Stomach smooth muscle (tissue), 2 donors: ENCODE results near the gene TRIM40.

Experiments
- H3K27ac ChIP-seq: one replicate; pipeline ENCODE4 v1.7.0; 2013; ENCODE audit warnings: mild to moderate bottlenecking, low read length, inconsistent platforms
- H3K27me3 ChIP-seq, 2 donors: one replicate each; pipeline ENCODE4 v1.7.0; 2013; ENCODE audit warnings: low read length in 2 of 2; ENCODE audit not compliant: insufficient read depth in 2 of 2, control insufficient read depth in 1 of 2
- H3K36me3 ChIP-seq, 2 donors: one replicate each; pipeline ENCODE4 v1.7.0; 2013; ENCODE audit warnings: low read length in 2 of 2; ENCODE audit not compliant: control insufficient read depth in 2 of 2, insufficient read depth in 2 of 2
- H3K4me1 ChIP-seq: one replicate; pipeline ENCODE4 v1.7.0; 2013; ENCODE audit warnings: low read length; ENCODE audit not compliant: control insufficient read depth, insufficient read depth
- H3K4me3 ChIP-seq, 2 donors: one replicate each; pipeline ENCODE4 v1.7.0; 2013; ENCODE audit warnings: low read length in 2 of 2
- H3K9ac ChIP-seq, 2 donors: one replicate each; pipeline ENCODE4 v1.7.0; 2013; ENCODE audit warnings: low read length in 2 of 2, mild to moderate bottlenecking in 1 of 2
- H3K9me3 ChIP-seq, 2 donors: one replicate each; pipeline ENCODE4 v1.7.0; 2013; ENCODE audit warnings: low read length in 2 of 2; ENCODE audit not compliant: control insufficient read depth in 2 of 2
- donor health status: healthy.
- donor health status: Pancreatic carcinoma.

TRIM40 gene

GRCh38 chr6:30167101-30167500 is 31.2 kb downstream of the TRIM40 start:
- H3K36me3 ChIP-seq, result no peaks in the 10 kb centered on the region
- H3K27me3 ChIP-seq, result peaks cover 24 to 28% of the 10 kb centered on the region in 2 donors
- no peak overlapping the region for H3K27ac ChIP-seq
- no peak overlapping the region for H3K4me3 ChIP-seq
- H3K4me1 ChIP-seq, result peaks cover 5% of the 10 kb centered on the region
- no peak overlapping the region for H3K9ac ChIP-seq
- no peaks in the 10 kb centered on the region for H3K9me3 ChIP-seq

GRCh38 chr6:30168741-30169140 is 32.8 kb downstream of the TRIM40 start:
- peaks cover 5% of the 10 kb centered on the region for H3K4me1 ChIP-seq
- no peak overlapping the region for H3K9ac ChIP-seq
- no peaks in the 10 kb centered on the region for H3K36me3 ChIP-seq
- peaks cover 32% of the 10 kb centered on the region in 2 donors for H3K27me3 ChIP-seq
- H3K4me3 ChIP-seq, result no peak overlapping the region
- no peak overlapping the region for H3K27ac ChIP-seq
- no peaks in the 10 kb centered on the region for H3K9me3 ChIP-seq

DNA sequence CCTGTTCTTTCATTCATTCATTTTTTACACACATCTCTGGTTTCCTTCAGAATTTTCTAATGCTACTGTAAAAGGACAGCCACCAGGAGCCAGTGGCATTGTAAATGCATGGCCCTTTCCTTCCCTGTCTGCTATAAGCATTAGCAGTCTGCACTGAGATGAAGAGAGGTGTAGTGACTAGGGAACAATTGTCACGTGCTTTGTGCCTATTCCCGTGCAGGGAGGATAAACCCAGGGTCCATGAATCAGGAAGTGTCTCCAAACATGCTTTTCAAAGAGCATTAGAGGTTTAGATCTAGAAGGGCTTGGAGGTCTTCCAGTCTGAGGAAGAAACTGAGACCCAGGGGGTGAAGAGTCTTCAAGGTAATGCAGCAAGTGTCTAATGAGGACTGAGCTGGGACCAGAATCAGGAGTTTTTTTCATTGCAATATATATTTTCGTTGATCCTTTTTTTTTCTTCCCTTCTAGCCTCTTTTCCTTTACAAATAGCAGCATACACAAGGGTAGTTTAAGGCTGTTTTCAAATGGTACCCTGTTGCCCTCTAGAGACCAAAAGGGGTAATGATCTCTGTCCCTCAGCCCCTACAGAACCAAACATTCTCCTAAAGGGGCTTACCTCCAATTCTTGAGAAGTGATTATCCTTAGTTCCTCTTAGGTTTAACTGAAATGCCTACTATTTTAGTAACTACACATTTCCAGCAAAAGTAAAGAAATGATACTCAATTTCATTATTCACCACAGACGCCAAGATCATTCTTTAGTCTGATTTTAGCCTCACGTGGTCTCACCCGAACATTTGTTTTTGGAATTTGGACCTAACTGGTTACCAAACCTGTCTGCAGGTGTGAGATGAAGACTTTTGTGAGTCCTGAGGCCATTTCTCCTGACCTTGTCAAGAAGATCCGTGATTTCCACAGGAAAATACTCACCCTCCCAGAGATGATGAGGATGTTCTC is 34.0 kb downstream of the TRIM40 start:
- no peaks in the 10 kb centered on the region for H3K36me3 ChIP-seq
- H3K9ac ChIP-seq, result no peak overlapping the region
- no peak overlapping the region for H3K27ac ChIP-seq
- peaks cover 5% of the 10 kb centered on the region for H3K4me1 ChIP-seq
- H3K4me3 ChIP-seq, result no peak overlapping the region
- H3K27me3 ChIP-seq, result peaks cover 30 to 32% of the 10 kb centered on the region in 2 donors
- H3K9me3 ChIP-seq, result no peaks in the 10 kb centered on the region

DNA sequence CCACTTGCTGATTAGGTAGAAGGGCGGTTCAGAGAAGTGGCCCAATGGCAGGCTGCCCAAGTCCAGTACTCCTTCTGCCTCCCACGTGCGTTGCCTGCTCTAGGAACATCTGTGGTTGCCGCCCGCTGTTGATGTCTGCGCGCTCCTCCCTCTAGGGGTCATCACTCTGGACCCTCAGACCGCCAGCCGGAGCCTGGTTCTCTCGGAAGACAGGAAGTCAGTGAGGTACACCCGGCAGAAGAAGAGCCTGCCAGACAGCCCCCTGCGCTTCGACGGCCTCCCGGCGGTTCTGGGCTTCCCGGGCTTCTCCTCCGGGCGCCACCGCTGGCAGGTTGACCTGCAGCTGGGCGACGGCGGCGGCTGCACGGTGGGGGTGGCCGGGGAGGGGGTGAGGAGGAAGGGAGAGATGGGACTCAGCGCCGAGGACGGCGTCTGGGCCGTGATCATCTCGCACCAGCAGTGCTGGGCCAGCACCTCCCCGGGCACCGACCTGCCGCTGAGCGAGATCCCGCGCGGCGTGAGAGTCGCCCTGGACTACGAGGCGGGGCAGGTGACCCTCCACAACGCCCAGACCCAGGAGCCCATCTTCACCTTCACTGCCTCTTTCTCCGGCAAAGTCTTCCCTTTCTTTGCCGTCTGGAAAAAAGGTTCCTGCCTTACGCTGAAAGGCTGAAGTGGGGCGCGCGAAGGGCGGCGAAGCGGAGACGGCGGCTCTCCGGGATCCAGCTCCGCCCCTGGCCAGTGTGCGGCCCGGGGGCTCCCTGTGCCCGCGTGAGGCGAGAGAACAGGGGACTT is 35.9 kb downstream of the TRIM40 start:
- H3K36me3 ChIP-seq, result no peaks in the 10 kb centered on the region
- H3K27ac ChIP-seq, result no peak overlapping the region
- H3K4me3 ChIP-seq, result no peak overlapping the region
- H3K9ac ChIP-seq, result no peak overlapping the region
- peaks cover 5% of the 10 kb centered on the region for H3K4me1 ChIP-seq
- H3K27me3 ChIP-seq, result peaks cover 33 to 37% of the 10 kb centered on the region in 2 donors
- H3K9me3 ChIP-seq, result no peaks in the 10 kb centered on the region

DNA sequence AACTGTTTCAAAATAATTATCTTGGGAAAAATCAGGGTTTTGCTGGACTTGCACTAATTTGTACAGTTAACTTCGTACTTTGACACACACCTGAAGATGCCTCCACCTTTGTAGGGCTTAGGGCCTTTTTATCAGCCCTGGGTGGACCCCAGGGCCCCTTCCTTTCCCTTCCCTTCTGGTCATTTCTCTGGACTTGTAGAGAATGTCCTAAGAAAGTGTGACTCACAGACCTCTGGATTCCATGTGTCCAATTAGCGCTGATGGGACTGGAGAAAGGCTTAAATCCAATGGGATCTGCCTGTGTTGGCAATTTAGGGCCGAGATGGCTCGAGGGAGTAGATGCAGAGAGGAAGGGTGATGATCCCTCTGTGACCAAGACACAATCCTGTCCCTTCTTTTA is 36.7 kb downstream of the TRIM40 start:
- H3K36me3 ChIP-seq, result no peaks in the 10 kb centered on the region
- H3K9me3 ChIP-seq, result no peaks in the 10 kb centered on the region
- no peak overlapping the region for H3K4me3 ChIP-seq
- no peak overlapping the region for H3K9ac ChIP-seq
- H3K4me1 ChIP-seq, result peaks cover 5% of the 10 kb centered on the region
- H3K27ac ChIP-seq, result no peak overlapping the region
- H3K27me3 ChIP-seq, result peaks cover 31 to 42% of the 10 kb centered on the region in 2 donors

- H3K27ac ChIP-seq, result no peak overlapping the region
- peaks cover 5% of the 10 kb centered on the region for H3K4me1 ChIP-seq
- H3K9me3 ChIP-seq, result no peaks in the 10 kb centered on the region
- peaks cover 24 to 31% of the 10 kb centered on the region in 2 donors for H3K27me3 ChIP-seq
- H3K36me3 ChIP-seq, result no peaks in the 10 kb centered on the region
- no peak overlapping the region for H3K9ac ChIP-seq
- no peak overlapping the region for H3K4me3 ChIP-seq
Measured at GRCh38 chr6:30175765-30176164, 39.8 kb downstream of the TRIM40 start.

DNA sequence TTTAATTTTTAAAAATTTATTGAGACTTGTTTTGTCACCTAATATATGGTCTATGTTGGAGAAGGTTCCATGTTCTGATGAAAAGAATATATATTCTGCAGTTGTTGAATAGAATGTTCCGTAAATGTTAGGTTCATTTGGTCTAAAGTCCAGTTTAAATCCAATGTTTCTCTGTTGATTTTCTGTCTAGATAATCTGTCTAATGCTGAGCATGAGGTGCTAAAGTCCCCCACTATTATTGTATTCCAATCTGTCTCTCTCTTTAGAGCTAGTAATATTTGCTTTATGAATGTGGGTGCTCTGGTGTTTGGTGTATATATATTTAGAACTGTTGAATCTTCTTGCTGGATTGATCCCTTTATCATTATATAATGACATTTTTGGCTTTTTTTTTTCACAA is 42.9 kb downstream of the TRIM40 start:
- Histone ChIP-seq H3K9ac (no peak overlapping the region), H3K27ac (no peak overlapping the region), H3K9me3 (no peaks in the 10 kb centered on the region), H3K4me1 (no peaks in the 10 kb centered on the region), H3K27me3 (peaks cover 7 to 10% of the 10 kb centered on the region in 2 donors), H3K36me3 (no peaks in the 10 kb centered on the region), H3K4me3 (no peak overlapping the region)

DNA sequence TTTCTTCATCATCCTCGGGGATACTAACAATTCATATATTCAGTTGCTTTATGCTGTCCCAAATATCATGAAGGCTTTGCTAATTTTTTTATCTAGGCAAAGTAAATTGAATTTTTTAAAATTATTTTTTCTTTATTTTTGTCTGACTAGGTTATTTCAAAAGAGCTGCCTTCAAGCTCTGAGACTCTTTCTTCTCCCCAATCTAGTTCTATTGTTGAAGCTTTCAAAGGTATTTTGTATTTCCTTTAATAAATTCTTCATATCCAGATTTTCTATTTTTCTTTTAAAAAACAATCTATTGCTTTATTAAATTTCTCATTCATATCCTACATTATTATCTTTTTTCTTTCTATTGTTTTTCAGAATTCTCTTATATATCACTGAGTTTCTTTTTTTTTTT is 44.2 kb downstream of the TRIM40 start:
- Histone ChIP-seq H3K36me3 (peaks cover 5 to 7% of the 10 kb centered on the region in 2 donors), H3K4me1 (no peaks in the 10 kb centered on the region), H3K27me3 (peaks cover 5 to 8% of the 10 kb centered on the region in 2 donors), H3K9ac (no peak overlapping the region), H3K4me3 (no peak overlapping the region), H3K9me3 (no peaks in the 10 kb centered on the region), H3K27ac (no peak overlapping the region)

DNA sequence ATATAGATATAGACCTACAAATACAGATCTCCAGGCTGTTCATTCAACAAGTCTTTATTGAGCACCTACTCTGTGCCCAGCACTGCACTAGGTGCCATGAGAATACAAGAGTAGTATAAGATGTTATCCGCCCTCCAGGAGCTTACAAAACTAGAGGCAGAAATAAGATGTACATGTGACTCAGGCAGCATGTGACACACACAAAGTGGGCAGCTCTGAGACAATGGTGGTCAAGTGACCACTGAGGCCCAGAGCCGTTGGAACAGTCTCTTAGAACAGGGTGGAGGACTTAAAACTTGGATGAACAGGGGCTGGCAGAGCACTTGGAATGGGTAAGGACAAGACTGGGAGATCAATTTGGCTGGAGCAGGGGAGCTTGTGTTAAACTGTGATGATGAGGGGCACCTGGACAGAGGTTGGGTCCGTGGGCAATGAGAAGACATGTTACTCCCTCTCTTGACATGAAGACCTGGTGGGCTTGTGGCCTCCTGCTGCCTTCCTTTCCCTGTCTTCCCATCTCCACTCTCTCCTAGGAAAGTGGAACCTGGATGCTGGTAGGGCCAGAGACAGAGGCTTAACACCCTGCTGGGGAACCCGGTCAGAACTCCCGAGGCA is 48.6 kb downstream of the TRIM40 start:
- Histone ChIP-seq H3K27me3 (no peaks in the 10 kb centered on the region), H3K27ac (no peak overlapping the region), H3K4me1 (no peaks in the 10 kb centered on the region), H3K36me3 (peaks cover 26 to 37% of the 10 kb centered on the region in 2 donors), H3K4me3 (no peak overlapping the region), H3K9me3 (no peaks in the 10 kb centered on the region), H3K9ac (no peak overlapping the region)

- Histone ChIP-seq H3K4me1 (no peaks in the 10 kb centered on the region), H3K9ac (no peak overlapping the region), H3K36me3 (peaks cover 38 to 47% of the 10 kb centered on the region in 2 donors), H3K9me3 (no peaks in the 10 kb centered on the region), H3K4me3 (no peak overlapping the region), H3K27me3 (no peaks in the 10 kb centered on the region), H3K27ac (no peak overlapping the region)
Measured at GRCh38 chr6:30185846-30186484, 50.0 kb downstream of the TRIM40 start.
